Measurements from ENCODE around the gene KDM2A. TPM values are rescaled to one million over a fixed set of nuclear protein-coding genes. Genes with fewer than 3 reads are reported as not detected.
A peak's percentile ranks its signal among the peaks of the same experiment; 100 is the strongest.

Gene KDM2A
- total RNA-seq, 4 donors from 2014 or later = 33.4 to 84.7 (median 64.8) TPM

- no peaks in the 10 kb centered on the region for H3K27me3 ChIP-seq
- no peaks in the 10 kb centered on the region for H3K9me3 ChIP-seq
- H3K4me1 ChIP-seq = peaks cover 87 to 93% (median 87%) of the 10 kb centered on the region in 3 donors
- 21 to 22% methylated on average over 24 to 28 of the region's 28 CpGs for WGBS, 2 donors
- peaks cover 8 to 54% (median 15%) of the 10 kb centered on the region in 3 donors for H3K36me3 ChIP-seq
- no peak for TF ChIP-seq CTCF (IDR thresholded peaks at IDR 0.05)
- TF ChIP-seq POLR2A (IDR thresholded peaks at IDR 0.05) = no peak
- no peak for DNase-seq
- peak overlapping the region; percentile 81 to 98 (median 95) for H3K27ac ChIP-seq
- intact Hi-C loops (cut with DNase I) = no loop called here
- H3K4me3 ChIP-seq = peak overlapping the region; percentile 3 to 99 (median 95)
These were observed 151.5 kb downstream of the KDM2A start for GRCh38 chr11:67270256-67271204.

GRCh38 chr11:67271205-67271540 is 152.1 kb downstream of the KDM2A start:
- WGBS, 2 donors = 46 to 54% methylated on average over 4 of the region's 5 CpGs
- no peak for TF ChIP-seq CTCF (IDR thresholded peaks at IDR 0.05)
- TF ChIP-seq POLR2A (IDR thresholded peaks at IDR 0.05) = no peak
- H3K9me3 ChIP-seq = no peaks in the 10 kb centered on the region
- peaks cover 8 to 60% (median 15%) of the 10 kb centered on the region in 3 donors for H3K36me3 ChIP-seq
- intact Hi-C loops (cut with DNase I) = no loop called here
- H3K4me1 ChIP-seq = peaks cover 88 to 93% (median 90%) of the 10 kb centered on the region in 3 donors
- DNase-seq = no peak
- no peaks in the 10 kb centered on the region for H3K27me3 ChIP-seq
- peak overlapping the region; percentile 52 to 98 (median 95) for H3K27ac ChIP-seq
- H3K4me3 ChIP-seq = peak overlapping the region in 3 of 4 donors; percentile 94 to 99 (median 96)

- no peak for DNase-seq
- TF ChIP-seq POLR2A (IDR thresholded peaks at IDR 0.05) (no peak), CTCF (IDR thresholded peaks at IDR 0.05) (no peak)
- Histone ChIP-seq H3K27ac (peak overlapping the region; percentile 25 to 98 (median 95)), H3K4me1 (peaks cover 93 to 99% (median 95%) of the 10 kb centered on the region in 3 donors), H3K27me3 (no peaks in the 10 kb centered on the region), H3K9me3 (no peaks in the 10 kb centered on the region), H3K36me3 (peaks cover 8 to 60% (median 15%) of the 10 kb centered on the region in 3 donors), H3K4me3 (peak overlapping the region in 2 of 4 donors; percentile 96 to 99)
- intact Hi-C loops (cut with DNase I) = no loop called here
- 67% methylated on average over 2 to 8 of the region's 19 CpGs for WGBS, 2 donors
These were observed 152.7 kb downstream of the KDM2A start for GRCh38 chr11:67271541-67272284.

- DNase-seq = no peak
- 66 to 75% methylated on average over 6 to 10 of the region's 23 CpGs for WGBS, 2 donors
- H3K9me3 ChIP-seq = no peaks in the 10 kb centered on the region
- H3K27me3 ChIP-seq = no peaks in the 10 kb centered on the region
- H3K36me3 ChIP-seq = peaks cover 8 to 60% (median 15%) of the 10 kb centered on the region in 3 donors
- H3K4me1 ChIP-seq = peaks cover 99 to 100% (median 100%) of the 10 kb centered on the region in 3 donors
- H3K4me3 ChIP-seq = peak overlapping the region in 1 of 4 donors; percentile 99
- TF ChIP-seq CTCF (IDR thresholded peaks at IDR 0.05) (no peak), POLR2A (IDR thresholded peaks at IDR 0.05) (no peak)
- intact Hi-C loops (cut with DNase I) = no loop called here
- H3K27ac ChIP-seq = peak overlapping the region; percentile 65 to 98 (median 95)
These were observed 153.5 kb downstream of the KDM2A start for GRCh38 chr11:67272327-67273259.
